SK-N-SH (cell line): ENCODE measurements around the gene CD22. TPM values are rescaled to one million over a fixed set of nuclear protein-coding genes. Genes with fewer than 3 reads are reported as not detected.

Source experiments
- CTCF ChIA-PET: fragments of 300-600, 350-600 bp; formaldehyde crosslinking; extraction: SDS; loops from one replicate; lab custom pipeline; 2021; lab: Yijun Ruan, JAX
- POLR2A ChIA-PET: fragments of 350-600 bp; sonication (Branson Sonifier 250); formaldehyde crosslinking; extraction: SDS; loops from one replicate; lab custom pipeline; 2020; ENCODE audit warnings: antibody characterized with exemption, inconsistent platforms; lab: Yijun Ruan, JAX
- DNase-seq: peaks from one replicate; pipeline ENCODE4 v3.0.0; 2012
- H2AFZ ChIP-seq: fragments of 200-600 bp; sonication (generic); 2 replicates; pipeline ENCODE4 v1.8.1; 2016; ENCODE audit warnings: antibody characterized with exemption, mild to moderate bottlenecking, low read depth
- H3F3A ChIP-seq: fragments of 200-600 bp; sonication (generic); replicated peaks from 2 replicates; pipeline ENCODE3; 2016; ENCODE audit warnings: antibody characterized with exemption, mild to moderate bottlenecking; ENCODE audit not compliant: insufficient read depth
- H3K27ac ChIP-seq, 2 experiments: fragments of 200-500 bp in 1 of 2; fragments of 200-600 bp in 1 of 2; sonication (Bioruptor generic) in 1 of 2; sonication (generic), shearing (Covaris generic) in 1 of 2; 2 replicates each; pipeline versions ENCODE4 v1.5.1 to v1.6.1; 2014 to 2016; ENCODE audit warnings: low read depth in 2 of 2, inconsistent platforms in 1 of 2, low read length in 1 of 2, mild to moderate bottlenecking in 1 of 2, mixed read lengths in 1 of 2
- H3K27me3 ChIP-seq: fragments of 200-600 bp; sonication (generic), shearing (Covaris generic); 2 replicates; pipeline ENCODE4 v1.6.1; 2016; ENCODE audit warnings: mixed run types; ENCODE audit not compliant: insufficient read depth
- H3K36me3 ChIP-seq, 2 experiments: fragments of 200-500 bp in 1 of 2; fragments of 200-600 bp in 1 of 2; sonication (Bioruptor generic) in 1 of 2; sonication (generic) in 1 of 2; replicated peaks in 1 of 2; 2 replicates each; pipeline versions ENCODE3 to v1.5.1; 2014 to 2016; ENCODE audit warnings: low read length in 1 of 2, mild to moderate bottlenecking in 1 of 2; ENCODE audit not compliant: insufficient read depth in 2 of 2, control insufficient read depth in 1 of 2
- H3K4me1 ChIP-seq, 2 experiments: fragments of 200-500 bp in 1 of 2; fragments of 200-600 bp in 1 of 2; sonication (Bioruptor generic) in 1 of 2; sonication (generic), shearing (Covaris generic) in 1 of 2; 2 replicates each; pipeline versions ENCODE4 v1.5.1 to v1.6.1; 2014 to 2016; ENCODE audit warnings: low read depth in 1 of 2, low read length in 1 of 2, mixed run types in 1 of 2; ENCODE audit not compliant: insufficient read depth in 2 of 2, control insufficient read depth in 1 of 2
- H3K4me2 ChIP-seq: fragments of 200-600 bp; sonication (generic), shearing (Covaris generic); 2 replicates; pipeline ENCODE4 v1.6.1; 2017; ENCODE audit warnings: mixed run types
- H3K4me3 ChIP-seq, 2 experiments: fragments of 200-500 bp in 1 of 2; fragments of 200-600 bp in 1 of 2; sonication (Bioruptor generic) in 1 of 2; sonication (generic), shearing (Covaris generic) in 1 of 2; 2 replicates each; pipeline versions ENCODE4 v1.5.1 to v1.8.1; 2014 to 2016; ENCODE audit warnings: low read depth in 2 of 2, inconsistent platforms in 1 of 2, low read length in 1 of 2, mild to moderate bottlenecking in 1 of 2, mixed read lengths in 1 of 2, moderate library complexity in 1 of 2
- H3K79me2 ChIP-seq: fragments of 200-600 bp; sonication (generic); 2 replicates; pipeline ENCODE4 v1.8.1; 2017; ENCODE audit warnings: mild to moderate bottlenecking; ENCODE audit not compliant: insufficient read depth
- H3K9ac ChIP-seq: fragments of 200-600 bp; sonication (generic); 2 replicates; pipeline ENCODE4 v1.6.1; 2017; ENCODE audit warnings: mixed run types
- H3K9me2 ChIP-seq: fragments of 200-600 bp; sonication (generic); 2 replicates; pipeline ENCODE4 v1.6.1; 2017; ENCODE audit warnings: mixed run types
- H3K9me3 ChIP-seq: fragments of 200-600 bp; sonication (generic); 2 replicates; pipeline ENCODE4 v1.6.1; 2017; ENCODE audit warnings: mixed run types, mild to moderate bottlenecking, moderate library complexity
- H4K20me1 ChIP-seq: fragments of 200-600 bp; sonication (generic); 2 replicates; pipeline ENCODE4 v1.6.1; 2017; ENCODE audit warnings: mild to moderate bottlenecking, mixed run types; ENCODE audit not compliant: insufficient read depth
- EZH2phosphoT487 ChIP-seq: fragments of 200-600 bp; sonication (generic); IDR thresholded peaks from 2 replicates; pipeline ENCODE4 v1.6.1; 2017; ENCODE audit warnings: low read depth, mixed run types, mild to moderate bottlenecking, antibody characterized with exemption, moderate library complexity, borderline replicate concordance
- FOSL2 ChIP-seq: IDR thresholded peaks from 2 replicates; pipeline ENCODE4 v1.4.0; 2012; ENCODE audit warnings: low read depth, mild to moderate bottlenecking, moderate library complexity, borderline replicate concordance
- FOXJ3 ChIP-seq: sonication (generic); formaldehyde crosslinking; IDR thresholded peaks from 2 replicates; pipeline ENCODE4 v1.5.1; 2020; ENCODE audit warnings: mild to moderate bottlenecking, missing genetic modification reagents
- NRF1 ChIP-seq: IDR thresholded peaks from 2 replicates; pipeline ENCODE4 v1.6.1; 2012; ENCODE audit warnings: low read depth, mild to moderate bottlenecking, low read length
- POLR2AphosphoS5 ChIP-seq: IDR thresholded peaks from 2 replicates; pipeline ENCODE4 v1.6.1; 2012; ENCODE audit warnings: low read depth, low read length
- RCOR1 ChIP-seq: fragments of 150-350 bp; IDR thresholded peaks from 2 replicates; pipeline ENCODE4 v1.6.1; 2017; ENCODE audit warnings: antibody characterized with exemption, low read length
- REST ChIP-seq: IDR thresholded peaks from 2 replicates; pipeline ENCODE4 v1.6.1; 2012; ENCODE audit warnings: mild to moderate bottlenecking, low read depth, low read length, moderate library complexity
- RFX5 ChIP-seq: IDR thresholded peaks from 2 replicates; pipeline ENCODE4 v1.6.1; 2012; ENCODE audit warnings: mild to moderate bottlenecking, improper control_type of control experiment, low read length
- SIN3A ChIP-seq: IDR thresholded peaks from 2 replicates; pipeline ENCODE4 v1.6.1; 2012; ENCODE audit warnings: low read depth, mild to moderate bottlenecking, low read length, moderate library complexity, borderline replicate concordance
- SMC3 ChIP-seq: IDR thresholded peaks from 2 replicates; pipeline ENCODE4 v1.6.1; 2012; ENCODE audit warnings: low read depth, low read length, improper control_type of control experiment
- TAF1 ChIP-seq: IDR thresholded peaks from 2 replicates; pipeline ENCODE4 v1.6.1; 2012; ENCODE audit warnings: low read depth, mild to moderate bottlenecking, low read length, moderate library complexity, borderline replicate concordance
- TCF12 ChIP-seq: IDR thresholded peaks from 2 replicates; pipeline ENCODE4 v1.4.0; 2012
- USF2 ChIP-seq: fragments of 150-350 bp; IDR thresholded peaks from 2 replicates; pipeline ENCODE4 v1.6.1; 2017; ENCODE audit warnings: antibody characterized with exemption, low read length, low read depth, borderline replicate concordance
- WGBS: methylation state at CpG from one replicate; pipeline ENCODE4 v1.1.6; 2017; ENCODE audit warnings: low lambda C conversion rate; 5-methylcytosine and 5-hydroxymethylcytosine counted together
- polyA plus RNA-seq, 3 experiments: library from polyadenylated mRNA; depleted of rRNA; stranded (reverse); fragments of >200 nt; gene quantifications; 2 replicates each; pipeline ENCODE4 v1.2.3, GENCODE V29; 2012
- TF ChIP-seq, protein P1 (sequence below): fragments of 200-600 bp; sonication (generic); IDR thresholded peaks from 2 replicates; pipeline ENCODE4 v1.6.1; 2017; ENCODE audit warnings: antibody characterized with exemption, mild to moderate bottlenecking, moderate library complexity

Gene CD22
- polyA plus RNA-seq, 1 of the 3 experiments (the other 2 are of a cell fraction), result 0.18 TPM

- Histone ChIP-seq H3K4me3 (no peak overlapping the region), H3K27me3 (peaks cover 32% of the 10 kb centered on the region), H3K4me1 (no peaks in the 10 kb centered on the region), H3K9me2 (no peaks in the 10 kb centered on the region), H3K9me3 (no peaks in the 10 kb centered on the region), H3K4me2 (no peak overlapping the region), H3K9ac (no peak overlapping the region), H3K36me3 (no peaks in the 10 kb centered on the region), H3F3A (no peaks in the 10 kb centered on the region), H2AFZ (no peak overlapping the region), H3K79me2 (no peaks in the 10 kb centered on the region), H4K20me1 (no peaks in the 10 kb centered on the region), H3K27ac (no peak overlapping the region)
- WGBS, result 63% methylated on average over 20 of the region's 20 CpGs
- CTCF ChIA-PET, result interaction anchor here (0.6 to 0.7 kb wide), 2 partner anchors 12 to 20 kb away, joined by 3 to 4 read pairs; no protein-coding TSS in a partner anchor
- POLR2A ChIA-PET, result no interaction called here
- no peak for DNase-seq
- no peak for TF ChIP-seq FOSL2
- TF ChIP-seq, protein P1, sequence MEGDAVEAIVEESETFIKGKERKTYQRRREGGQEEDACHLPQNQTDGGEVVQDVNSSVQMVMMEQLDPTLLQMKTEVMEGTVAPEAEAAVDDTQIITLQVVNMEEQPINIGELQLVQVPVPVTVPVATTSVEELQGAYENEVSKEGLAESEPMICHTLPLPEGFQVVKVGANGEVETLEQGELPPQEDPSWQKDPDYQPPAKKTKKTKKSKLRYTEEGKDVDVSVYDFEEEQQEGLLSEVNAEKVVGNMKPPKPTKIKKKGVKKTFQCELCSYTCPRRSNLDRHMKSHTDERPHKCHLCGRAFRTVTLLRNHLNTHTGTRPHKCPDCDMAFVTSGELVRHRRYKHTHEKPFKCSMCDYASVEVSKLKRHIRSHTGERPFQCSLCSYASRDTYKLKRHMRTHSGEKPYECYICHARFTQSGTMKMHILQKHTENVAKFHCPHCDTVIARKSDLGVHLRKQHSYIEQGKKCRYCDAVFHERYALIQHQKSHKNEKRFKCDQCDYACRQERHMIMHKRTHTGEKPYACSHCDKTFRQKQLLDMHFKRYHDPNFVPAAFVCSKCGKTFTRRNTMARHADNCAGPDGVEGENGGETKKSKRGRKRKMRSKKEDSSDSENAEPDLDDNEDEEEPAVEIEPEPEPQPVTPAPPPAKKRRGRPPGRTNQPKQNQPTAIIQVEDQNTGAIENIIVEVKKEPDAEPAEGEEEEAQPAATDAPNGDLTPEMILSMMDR, result peak; percentile 40
These were observed 22.3 kb upstream of the CD22 start for GRCh38 chr19:35306473-35307246.

GRCh38 chr19:35307931-35308330 lies 21.1 kb upstream of the CD22 start:
- no peak overlapping the region for H3K4me3 ChIP-seq
- no peak overlapping the region for H2AFZ ChIP-seq
- H3K27me3 ChIP-seq, result peaks cover 20% of the 10 kb centered on the region
- H4K20me1 ChIP-seq, result no peaks in the 10 kb centered on the region
- CTCF ChIA-PET, result no interaction called here
- POLR2A ChIA-PET, result no interaction called here
- WGBS, result 47% methylated on average over 10 of the region's 10 CpGs
- no peak for TF ChIP-seq NRF1
- TF ChIP-seq SMC3, result no peak
- TF ChIP-seq SIN3A, result no peak
- no peak for TF ChIP-seq RFX5
- no peak for TF ChIP-seq EZH2phosphoT487
- TF ChIP-seq TAF1, result no peak
- no peak for TF ChIP-seq RCOR1
- TF ChIP-seq FOXJ3, result no peak
- TF ChIP-seq POLR2AphosphoS5, result no peak
- TF ChIP-seq TCF12, result no peak
- TF ChIP-seq USF2, result no peak
- no peak for TF ChIP-seq REST
- no peaks in the 10 kb centered on the region for H3F3A ChIP-seq
- no peak overlapping the region for H3K4me2 ChIP-seq
- no peaks in the 10 kb centered on the region for H3K79me2 ChIP-seq
- no peaks in the 10 kb centered on the region for H3K36me3 ChIP-seq
- DNase-seq, result no peak
- no peak overlapping the region for H3K9ac ChIP-seq
- H3K9me3 ChIP-seq, result no peaks in the 10 kb centered on the region
- H3K4me1 ChIP-seq, result no peaks in the 10 kb centered on the region
- H3K9me2 ChIP-seq, result no peaks in the 10 kb centered on the region
- H3K27ac ChIP-seq, result no peak overlapping the region
